ENCODE measurements around the gene MKLN1.

Gene MKLN1

GRCh38 chr7:131466735-131467365 lies 139.2 kb downstream of the MKLN1 start:
- no peak for DNase-seq (ENCODE audit: low spot score)

- DNase-seq (ENCODE audit: low spot score), result no peak
These were observed 140.1 kb downstream of the MKLN1 start for GRCh38 chr7:131467788-131468187.

- no peak for DNase-seq (ENCODE audit: low spot score)
These were observed 143.8 kb downstream of the MKLN1 start for GRCh38 chr7:131471250-131472004.

- DNase-seq (ENCODE audit: low spot score), result no peak
These were observed 149.1 kb downstream of the MKLN1 start for GRCh38 chr7:131476740-131477139.

- no peak for DNase-seq (ENCODE audit: low spot score)
These were observed 153.0 kb downstream of the MKLN1 start for GRCh38 chr7:131480384-131481315.

GRCh38 chr7:131482800-131483199 lies 155.1 kb downstream of the MKLN1 start:
- no peak for DNase-seq (ENCODE audit: low spot score)

- no peak for DNase-seq (ENCODE audit: low spot score)
These were observed 155.9 kb downstream of the MKLN1 start for GRCh38 chr7:131483586-131483985.

- no peak for DNase-seq (ENCODE audit: low spot score)
These were observed 158.7 kb downstream of the MKLN1 start for GRCh38 chr7:131486346-131486745.

GRCh38 chr7:131487217-131487616 lies 159.5 kb downstream of the MKLN1 start:
- no peak for DNase-seq (ENCODE audit: low spot score)

GRCh38 chr7:131488361-131488760 lies 160.7 kb downstream of the MKLN1 start:
- no peak for DNase-seq (ENCODE audit: low spot score)

GRCh38 chr7:131489196-131489595 lies 161.5 kb downstream of the MKLN1 start:
- DNase-seq (ENCODE audit: low spot score), result no peak

- DNase-seq (ENCODE audit: low spot score), result no peak
These were observed 162.2 kb downstream of the MKLN1 start for GRCh38 chr7:131489881-131490280.

- no peak for DNase-seq (ENCODE audit: low spot score)
These were observed 165.4 kb downstream of the MKLN1 start for GRCh38 chr7:131493081-131493480.

GRCh38 chr7:131493581-131493980 lies 165.9 kb downstream of the MKLN1 start:
- no peak for DNase-seq (ENCODE audit: low spot score)

- DNase-seq (ENCODE audit: low spot score), result no peak
These were observed 166.5 kb downstream of the MKLN1 start for GRCh38 chr7:131494182-131494581.

GRCh38 chr7:131495669-131496498 lies 168.2 kb downstream of the MKLN1 start:
- DNase-seq (ENCODE audit: low spot score), result no peak

GRCh38 chr7:131497454-131497853 lies 169.8 kb downstream of the MKLN1 start:
- no peak for DNase-seq (ENCODE audit: low spot score)

- DNase-seq (ENCODE audit: low spot score), result no peak
These were observed 170.7 kb downstream of the MKLN1 start for GRCh38 chr7:131498237-131498885.

- DNase-seq (ENCODE audit: low spot score), result no peak
These were observed 172.1 kb downstream of the MKLN1 start for GRCh38 chr7:131499801-131500200.

GRCh38 chr7:131500357-131500756 lies 172.7 kb downstream of the MKLN1 start:
- DNase-seq (ENCODE audit: low spot score), result no peak

GRCh38 chr7:131501422-131501821 lies 173.7 kb downstream of the MKLN1 start:
- DNase-seq (ENCODE audit: low spot score), result no peak

All from putamen (tissue), 1 donor.